ENCODE data around the gene PANK3.
"Not testable (repeated sequence)": the region's sequence is repeated elsewhere in the genome, so short reads cannot be mapped to it uniquely, and the experiment has no call there.

DNA sequence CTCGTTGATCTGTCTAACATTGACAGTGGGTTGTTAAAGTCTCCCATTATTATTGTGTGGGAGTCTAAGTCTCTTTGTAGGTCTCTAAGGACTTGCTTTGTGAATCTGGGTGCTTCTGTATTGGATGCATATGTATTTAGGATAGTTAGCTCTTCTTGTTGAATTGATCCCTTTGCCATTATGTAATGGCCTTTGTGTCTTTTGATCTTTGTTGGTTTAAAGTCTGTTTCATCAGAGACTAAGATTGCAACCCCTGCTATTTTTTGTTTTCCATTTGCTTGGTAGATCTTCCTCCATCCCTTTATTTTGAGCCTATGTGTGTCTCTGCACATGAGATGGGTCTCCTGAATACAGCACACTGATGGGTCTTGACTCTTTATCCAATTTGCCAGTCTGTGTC is 17.0 kb upstream of the PANK3 start:
- TF ChIP-seq CHD1 (IDR thresholded peaks at IDR 0.05; ENCODE audit: low read length); MYC (IDR thresholded peaks at IDR 0.05; ENCODE audit: low read depth, low read length); MYC (CRISPR knock-in tag; IDR thresholded peaks at IDR 0.05; ENCODE audit: borderline replicate concordance, low read depth); TAF1 (IDR thresholded peaks at IDR 0.05; ENCODE audit: control insufficient read depth, extremely low read depth, insufficient read depth, low read length, severe bottlenecking); RAD51 (IDR thresholded peaks at IDR 0.05; ENCODE audit: borderline replicate concordance, low read depth); POLR2A (conservative IDR thresholded peaks at IDR 0.05); TGIF2 (CRISPR knock-in tag; IDR thresholded peaks at IDR 0.05); SAFB2 (IDR thresholded peaks at IDR 0.05; ENCODE audit: borderline replicate concordance, low read depth, low read length, severe bottlenecking); TCF7 (IDR thresholded peaks at IDR 0.05; ENCODE audit: borderline replicate concordance); POLR2AphosphoS2 (IDR thresholded peaks at IDR 0.05; ENCODE audit: low read length): not testable (repeated sequence)
- TF ChIP-seq, protein P1, sequence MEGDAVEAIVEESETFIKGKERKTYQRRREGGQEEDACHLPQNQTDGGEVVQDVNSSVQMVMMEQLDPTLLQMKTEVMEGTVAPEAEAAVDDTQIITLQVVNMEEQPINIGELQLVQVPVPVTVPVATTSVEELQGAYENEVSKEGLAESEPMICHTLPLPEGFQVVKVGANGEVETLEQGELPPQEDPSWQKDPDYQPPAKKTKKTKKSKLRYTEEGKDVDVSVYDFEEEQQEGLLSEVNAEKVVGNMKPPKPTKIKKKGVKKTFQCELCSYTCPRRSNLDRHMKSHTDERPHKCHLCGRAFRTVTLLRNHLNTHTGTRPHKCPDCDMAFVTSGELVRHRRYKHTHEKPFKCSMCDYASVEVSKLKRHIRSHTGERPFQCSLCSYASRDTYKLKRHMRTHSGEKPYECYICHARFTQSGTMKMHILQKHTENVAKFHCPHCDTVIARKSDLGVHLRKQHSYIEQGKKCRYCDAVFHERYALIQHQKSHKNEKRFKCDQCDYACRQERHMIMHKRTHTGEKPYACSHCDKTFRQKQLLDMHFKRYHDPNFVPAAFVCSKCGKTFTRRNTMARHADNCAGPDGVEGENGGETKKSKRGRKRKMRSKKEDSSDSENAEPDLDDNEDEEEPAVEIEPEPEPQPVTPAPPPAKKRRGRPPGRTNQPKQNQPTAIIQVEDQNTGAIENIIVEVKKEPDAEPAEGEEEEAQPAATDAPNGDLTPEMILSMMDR (IDR thresholded peaks at IDR 0.05 in 2 of 3, conservative IDR thresholded peaks at IDR 0.05 in 1 of 3; ENCODE audit: insufficient read depth in 2 of 3, low read depth in 1 of 3, low read length in 3 of 3) = not testable (repeated sequence)
- TF ChIP-seq, protein P2, sequence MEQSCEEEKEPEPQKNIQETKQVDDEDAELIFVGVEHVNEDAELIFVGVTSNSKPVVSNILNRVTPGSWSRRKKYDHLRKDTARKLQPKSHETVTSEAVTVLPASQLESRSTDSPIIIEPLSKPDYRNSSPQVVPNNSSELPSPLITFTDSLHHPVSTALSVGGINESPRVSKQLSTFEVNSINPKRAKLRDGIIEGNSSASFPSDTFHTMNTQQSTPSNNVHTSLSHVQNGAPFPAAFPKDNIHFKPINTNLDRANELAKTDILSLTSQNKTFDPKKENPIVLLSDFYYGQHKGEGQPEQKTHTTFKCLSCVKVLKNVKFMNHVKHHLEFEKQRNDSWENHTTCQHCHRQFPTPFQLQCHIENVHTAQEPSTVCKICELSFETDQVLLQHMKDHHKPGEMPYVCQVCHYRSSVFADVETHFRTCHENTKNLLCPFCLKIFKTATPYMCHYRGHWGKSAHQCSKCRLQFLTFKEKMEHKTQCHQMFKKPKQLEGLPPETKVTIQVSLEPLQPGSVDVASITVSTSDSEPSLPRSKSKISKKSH (CRISPR knock-in tag; IDR thresholded peaks at IDR 0.05) = not testable (repeated sequence)

All from K562 (cell line).